Activated CD8-positive, alpha-beta memory T cell treated with anti-CD3 and anti-CD28 coated beads for 1 hour (primary cell): ENCODE measurements around the gene ANP32E.

Experiments used
- DNase-seq, 2 donors: peaks; one replicate each; pipeline ENCODE4 v3.0.0-alpha.2; 2020; ENCODE audit warnings: low read depth in 1 of 2; ENCODE audit errors: extremely low read depth in 1 of 2

ANP32E gene

DNA sequence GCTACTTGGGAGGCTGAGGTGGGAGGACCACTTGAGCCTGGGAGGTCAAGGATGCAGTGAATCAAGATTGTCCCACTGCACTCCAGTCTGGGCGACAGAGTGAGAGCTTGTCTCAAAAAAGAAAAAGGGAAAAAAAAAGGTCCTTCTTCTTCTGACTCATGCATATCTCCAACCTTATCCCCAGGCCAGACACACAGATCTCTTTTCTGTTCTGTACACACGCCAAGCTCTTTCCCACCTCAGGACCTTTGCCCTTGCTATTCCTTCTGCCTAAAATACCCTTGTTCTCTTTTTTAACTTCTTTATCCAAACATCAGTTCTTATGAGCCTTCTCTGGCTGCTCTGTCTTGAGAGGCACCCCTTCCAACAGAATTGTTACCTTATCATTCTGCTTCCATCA is 64.1 kb downstream of the ANP32E start:
- DNase-seq: no peak

DNA sequence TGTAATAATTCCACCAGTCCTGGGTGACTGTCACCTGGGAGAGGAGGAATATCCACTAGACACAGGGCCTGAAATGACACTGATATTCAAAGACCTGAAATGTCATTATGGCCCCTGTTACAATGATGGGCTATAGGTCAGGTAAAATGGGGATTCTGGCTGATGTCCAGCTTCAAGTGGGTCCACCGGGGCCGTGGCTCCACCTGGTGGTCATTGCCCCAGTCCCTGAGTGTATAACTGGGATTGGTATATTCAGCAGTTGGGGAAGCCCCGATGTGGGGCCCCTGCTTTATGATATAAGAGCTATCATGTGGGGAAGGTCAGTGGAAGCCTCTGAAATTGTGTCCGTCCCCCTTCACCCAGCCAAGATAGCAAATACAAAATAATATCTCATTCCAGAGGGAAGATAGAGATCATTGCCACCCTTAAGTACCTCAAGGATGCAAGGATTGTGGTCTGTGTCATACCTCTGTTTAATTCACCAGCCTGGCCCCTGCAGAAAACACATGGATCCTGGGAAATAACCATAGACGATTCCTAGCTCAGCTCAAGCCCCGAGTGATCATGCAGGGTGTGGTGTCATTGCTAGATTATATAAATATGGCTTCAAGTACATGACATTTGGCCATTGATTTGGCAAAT is 66.8 kb downstream of the ANP32E start:
- peak in 1 of 2 donors; percentile 39 for DNase-seq
